HEK293 (cell line): Measurements from ENCODE around the gene METTL15.
A peak's percentile ranks its signal among the peaks of the same experiment; 100 is the strongest.

Experiments
- CTCF ChIA-PET: fragments of 350-600 bp; formaldehyde crosslinking; extraction: SDS; loops from one replicate; lab custom pipeline; 2021; ENCODE audit warnings: antibody characterized with exemption; lab: Yijun Ruan, JAX
- POLR2A ChIA-PET: fragments of 300-600 bp; formaldehyde crosslinking; extraction: SDS; loops from one replicate; lab custom pipeline; 2020; ENCODE audit warnings: antibody characterized with exemption, inconsistent platforms; lab: Yijun Ruan, JAX
- H3K27ac ChIP-seq: fragments of 200-500 bp; sonication (Bioruptor generic); 2 replicates; pipeline ENCODE4 v1.5.1; 2014; ENCODE audit warnings: low read depth, low read length, control low read depth, inconsistent platforms; ENCODE audit errors: extremely low read depth
- H3K36me3 ChIP-seq, 2 experiments: fragments of 200-500 bp in 1 of 2; sonication (Bioruptor generic) in 1 of 2; 1 replicate in 1 of 2; 2 replicates in 1 of 2; pipeline ENCODE4 v1.5.1; 2014 to 2017; ENCODE audit warnings: inconsistent platforms in 2 of 2, low read length in 2 of 2; ENCODE audit not compliant: control insufficient read depth in 2 of 2, insufficient read depth in 1 of 2
- H3K4me1 ChIP-seq: fragments of 200-500 bp; sonication (Bioruptor generic); 2 replicates; pipeline ENCODE4 v1.5.1; 2014; ENCODE audit warnings: mild to moderate bottlenecking, low read length, inconsistent platforms; ENCODE audit not compliant: control insufficient read depth, insufficient read depth
- H3K4me3 ChIP-seq: 2 replicates; pipeline ENCODE4 v1.5.1; 2011; ENCODE audit warnings: low read depth, mild to moderate bottlenecking, control low read depth, low read length, moderate library complexity
- H3K9me3 ChIP-seq: fragments of 200-500 bp; sonication (Bioruptor generic); 2 replicates; pipeline ENCODE4 v1.5.1; 2014; ENCODE audit warnings: low read depth, low read length, inconsistent platforms; ENCODE audit not compliant: control insufficient read depth, insufficient read depth
- EGR2 ChIP-seq: fragments of 450-650 bp; formaldehyde crosslinking; IDR thresholded peaks from 2 replicates; pipeline ENCODE4 v1.5.1; 2016; ENCODE audit warnings: low read depth, missing biosample characterization, missing genetic modification characterization
- HOXA7 ChIP-seq: sonication (generic); formaldehyde crosslinking; IDR thresholded peaks from 2 replicates; pipeline ENCODE4 v1.8.1; 2022; ENCODE audit warnings: missing genetic modification reagents, borderline replicate concordance
- KLF1 ChIP-seq: fragments of 450-650 bp; formaldehyde crosslinking; IDR thresholded peaks from 2 replicates; pipeline ENCODE4 v1.5.1; 2016; ENCODE audit warnings: missing biosample characterization, missing genetic modification characterization
- MZF1 ChIP-seq: fragments of 450-650 bp; formaldehyde crosslinking; IDR thresholded peaks from 2 replicates; pipeline ENCODE4 v1.5.1; 2017; ENCODE audit warnings: missing biosample characterization, missing genetic modification characterization, borderline replicate concordance
- PRDM2 ChIP-seq: fragments of 450-650 bp; formaldehyde crosslinking; IDR thresholded peaks from 2 replicates; pipeline ENCODE4 v1.5.1; 2016; ENCODE audit warnings: missing biosample characterization, missing genetic modification characterization, borderline replicate concordance
- SP2 ChIP-seq: fragments of 450-650 bp; formaldehyde crosslinking; IDR thresholded peaks from 2 replicates; pipeline ENCODE4 v1.5.1; 2016; ENCODE audit warnings: missing biosample characterization, missing genetic modification characterization
- ZNF157 ChIP-seq: fragments of 450-650 bp; formaldehyde crosslinking; IDR thresholded peaks from 2 replicates; pipeline ENCODE4 v1.5.1; 2016; ENCODE audit warnings: missing biosample characterization, missing genetic modification characterization
- ZNF184 ChIP-seq: fragments of 450-650 bp; IDR thresholded peaks from 2 replicates; pipeline ENCODE4 v1.5.1; 2018; ENCODE audit warnings: missing biosample characterization, mild to moderate bottlenecking, missing genetic modification characterization
- ZNF221 ChIP-seq: fragments of 450-650 bp; formaldehyde crosslinking; IDR thresholded peaks from 2 replicates; pipeline ENCODE4 v1.5.1; 2017; ENCODE audit warnings: missing biosample characterization, missing genetic modification characterization, borderline replicate concordance
- ZNF23 ChIP-seq: fragments of 450-650 bp; formaldehyde crosslinking; IDR thresholded peaks from 2 replicates; pipeline ENCODE4 v1.5.1; 2016; ENCODE audit warnings: missing biosample characterization, missing genetic modification characterization, borderline replicate concordance
- ZNF266 ChIP-seq: fragments of 450-650 bp; formaldehyde crosslinking; IDR thresholded peaks from 2 replicates; pipeline ENCODE4 v1.5.1; 2016; ENCODE audit warnings: missing biosample characterization, missing genetic modification characterization, low read depth
- ZNF302 ChIP-seq: fragments of 450-650 bp; formaldehyde crosslinking; IDR thresholded peaks from 2 replicates; pipeline ENCODE4 v1.5.1; 2016; ENCODE audit warnings: missing biosample characterization, missing genetic modification characterization, low read depth
- ZNF311 ChIP-seq: fragments of 450-650 bp; formaldehyde crosslinking; IDR thresholded peaks from 2 replicates; pipeline ENCODE4 v1.5.1; 2017; ENCODE audit warnings: missing biosample characterization, missing genetic modification characterization, borderline replicate concordance
- ZNF530 ChIP-seq: fragments of 450-650 bp; formaldehyde crosslinking; IDR thresholded peaks from 2 replicates; pipeline ENCODE4 v1.5.1; 2016; ENCODE audit warnings: low read depth, missing biosample characterization, missing genetic modification characterization
- ZNF560 ChIP-seq: fragments of 450-650 bp; formaldehyde crosslinking; IDR thresholded peaks from 2 replicates; pipeline ENCODE4 v1.5.1; 2017; ENCODE audit warnings: missing biosample characterization, missing genetic modification characterization, borderline replicate concordance
- ZNF623 ChIP-seq: fragments of 450-650 bp; formaldehyde crosslinking; IDR thresholded peaks from 2 replicates; pipeline ENCODE4 v1.5.1; 2016; ENCODE audit warnings: missing biosample characterization, missing genetic modification characterization
- ZNF626 ChIP-seq: fragments of 450-650 bp; sonication (Bioruptor Pico); formaldehyde crosslinking; IDR thresholded peaks from 2 replicates; pipeline ENCODE4 v1.5.1; 2018; ENCODE audit warnings: missing biosample characterization, missing genetic modification characterization, inconsistent platforms
- ZSCAN30 ChIP-seq: fragments of 450-650 bp; IDR thresholded peaks from 2 replicates; pipeline ENCODE4 v1.5.1; 2018; ENCODE audit warnings: missing biosample characterization, mild to moderate bottlenecking, missing genetic modification characterization, moderate library complexity
- TF ChIP-seq, protein P1 (sequence below): fragments of 450-650 bp; formaldehyde crosslinking; conservative IDR thresholded peaks from 2 replicates; pipeline ENCODE4 v1.5.1; 2016; ENCODE audit warnings: low read depth, missing biosample characterization, missing genetic modification characterization

Gene METTL15

GRCh38 chr11:28146123-28146751, 38.0 kb downstream of the METTL15 start:
- H3K36me3 ChIP-seq: no peaks in the 10 kb centered on the region
- H3K9me3 ChIP-seq: no peaks in the 10 kb centered on the region
- CTCF ChIA-PET: no interaction called here
- H3K4me3 ChIP-seq: no peak overlapping the region
- POLR2A ChIA-PET: no interaction called here
- no peak for TF ChIP-seq ZNF311 (tag by site-specific recombination)
- peak; percentile 85 for TF ChIP-seq ZNF184 (tag by site-specific recombination)
- no peak overlapping the region for H3K27ac ChIP-seq
- H3K4me1 ChIP-seq: no peaks in the 10 kb centered on the region; the same call in 1 of the 2 replicates

GRCh38 chr11:28152743-28153142, 44.6 kb downstream of the METTL15 start:
- Histone ChIP-seq H3K27ac (no peak overlapping the region), H3K9me3 (no peaks in the 10 kb centered on the region), H3K4me1 (no peaks in the 10 kb centered on the region), H3K36me3 (peaks cover 0 to 9% of the 10 kb centered on the region in 2 experiments; a peak in 1 of 3 replicates), H3K4me3 (no peak overlapping the region)
- ChIA-PET POLR2A (no interaction called here), CTCF (interaction anchor here (0.7 kb wide), 1 partner anchor 11 kb away, joined by 4 read pairs; no protein-coding TSS in a partner anchor)
- TF ChIP-seq ZNF23 (no peak), PRDM2 (no peak), ZNF623 (tag by site-specific recombination) (no peak), SP2 (tag by site-specific recombination) (no peak), ZNF560 (tag by site-specific recombination) (no peak), ZNF302 (tag by site-specific recombination) (no peak)

GRCh38 chr11:28153586-28153985, 45.4 kb downstream of the METTL15 start:
- H3K27ac ChIP-seq: no peak overlapping the region
- POLR2A ChIA-PET: no interaction called here
- CTCF ChIA-PET: interaction anchor here (0.6 kb wide), 1 partner anchor 428 kb away, joined by 4 read pairs; no protein-coding TSS in a partner anchor

More at GRCh38 chr11:28153586-28153985, 45.4 kb downstream of the METTL15 start:
- H3K4me1 ChIP-seq: no peaks in the 10 kb centered on the region
- H3K36me3 ChIP-seq: peaks cover 0 to 18% of the 10 kb centered on the region in 2 experiments; a peak in 1 of 3 replicates
- TF ChIP-seq SP2 (tag by site-specific recombination) (no peak), MZF1 (no peak), ZSCAN30 (tag by site-specific recombination) (no peak), ZNF266 (tag by site-specific recombination) (no peak), KLF1 (tag by site-specific recombination) (no peak), EGR2 (no peak), ZNF530 (tag by site-specific recombination) (no peak), HOXA7 (CRISPR knock-in tag) (no peak), ZNF626 (tag by site-specific recombination) (no peak), ZNF221 (no peak), ZNF560 (tag by site-specific recombination) (no peak), ZNF157 (tag by site-specific recombination) (no peak)
- TF ChIP-seq, protein P1, sequence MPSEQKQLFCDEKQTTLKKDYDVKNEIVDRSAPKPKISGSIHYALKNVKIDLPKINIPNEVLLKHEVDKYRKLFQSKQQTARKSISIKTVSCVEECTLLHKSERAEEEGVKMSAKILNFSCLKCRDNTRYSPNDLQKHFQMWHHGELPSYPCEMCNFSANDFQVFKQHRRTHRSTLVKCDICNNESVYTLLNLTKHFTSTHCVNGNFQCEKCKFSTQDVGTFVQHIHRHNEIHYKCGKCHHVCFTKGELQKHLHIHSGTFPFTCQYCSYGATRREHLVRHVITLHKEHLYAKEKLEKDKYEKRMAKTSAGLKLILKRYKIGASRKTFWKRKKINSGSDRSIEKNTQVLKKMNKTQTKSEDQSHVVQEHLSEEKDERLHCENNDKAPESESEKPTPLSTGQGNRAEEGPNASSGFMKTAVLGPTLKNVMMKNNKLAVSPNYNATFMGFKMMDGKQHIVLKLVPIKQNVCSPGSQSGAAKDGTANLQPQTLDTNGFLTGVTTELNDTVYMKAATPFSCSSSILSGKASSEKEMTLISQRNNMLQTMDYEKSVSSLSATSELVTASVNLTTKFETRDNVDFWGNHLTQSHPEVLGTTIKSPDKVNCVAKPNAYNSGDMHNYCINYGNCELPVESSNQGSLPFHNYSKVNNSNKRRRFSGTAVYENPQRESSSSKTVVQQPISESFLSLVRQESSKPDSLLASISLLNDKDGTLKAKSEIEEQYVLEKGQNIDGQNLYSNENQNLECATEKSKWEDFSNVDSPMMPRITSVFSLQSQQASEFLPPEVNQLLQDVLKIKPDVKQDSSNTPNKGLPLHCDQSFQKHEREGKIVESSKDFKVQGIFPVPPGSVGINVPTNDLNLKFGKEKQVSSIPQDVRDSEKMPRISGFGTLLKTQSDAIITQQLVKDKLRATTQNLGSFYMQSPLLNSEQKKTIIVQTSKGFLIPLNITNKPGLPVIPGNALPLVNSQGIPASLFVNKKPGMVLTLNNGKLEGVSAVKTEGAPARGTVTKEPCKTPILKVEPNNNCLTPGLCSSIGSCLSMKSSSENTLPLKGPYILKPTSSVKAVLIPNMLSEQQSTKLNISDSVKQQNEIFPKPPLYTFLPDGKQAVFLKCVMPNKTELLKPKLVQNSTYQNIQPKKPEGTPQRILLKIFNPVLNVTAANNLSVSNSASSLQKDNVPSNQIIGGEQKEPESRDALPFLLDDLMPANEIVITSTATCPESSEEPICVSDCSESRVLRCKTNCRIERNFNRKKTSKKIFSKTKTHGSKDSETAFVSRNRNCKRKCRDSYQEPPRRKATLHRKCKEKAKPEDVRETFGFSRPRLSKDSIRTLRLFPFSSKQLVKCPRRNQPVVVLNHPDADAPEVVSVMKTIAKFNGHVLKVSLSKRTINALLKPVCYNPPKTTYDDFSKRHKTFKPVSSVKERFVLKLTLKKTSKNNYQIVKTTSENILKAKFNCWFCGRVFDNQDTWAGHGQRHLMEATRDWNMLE: no peak
- no peak overlapping the region for H3K4me3 ChIP-seq
- H3K9me3 ChIP-seq: no peaks in the 10 kb centered on the region
